HCT116 (cell line): ENCODE data around the gene GRB2. TPM values are rescaled to one million over a fixed set of nuclear protein-coding genes. Genes with fewer than 3 reads are reported as not detected.

Experiments
- ATAC-seq: fragments of 200-7000 bp; cut with Tn5 transposase; 2 replicates; pipeline ENCODE4 v1.9.1; 2020; ENCODE audit warnings: mild to moderate bottlenecking, moderate library complexity
- BruUV-seq: library from RNA; stranded (reverse); fragments of 400-500 nt; replicated peaks from 2 replicates; lab custom pipeline; 2021; lab: Mats Ljungman, UMichigan
- CTCF ChIA-PET: fragments of 300-600 bp; sonication (Branson Sonifier 250); formaldehyde crosslinking; loops from one replicate; lab custom pipeline; 2021; ENCODE audit warnings: antibody characterized with exemption; lab: Charles Lee
- POLR2A ChIA-PET: fragments of 300-600, 350-600 bp; sonication (Branson Sonifier 250); formaldehyde crosslinking; loops from one replicate; lab custom pipeline; 2021; ENCODE audit warnings: antibody characterized with exemption; lab: Charles Lee
- RAD21 ChIA-PET, 2 experiments: fragments of 300-600 bp; sonication (Branson Sonifier 250); formaldehyde crosslinking; loops; one replicate each; lab custom pipeline; 2023; ENCODE audit warnings: low total read pairs in 2 of 2; ENCODE audit not compliant: uncharacterized antibody in 2 of 2, unreplicated experiment in 2 of 2, low non-redundant PET in 1 of 2; lab: Charles Lee
- DNase-seq: peaks from one replicate; pipeline ENCODE4 v3.0.0-alpha.2; 2010; ENCODE audit warnings: low read depth, low spot score
- H2AFZ ChIP-seq: fragments of 200-600 bp; shearing (Covaris generic), sonication (generic); 2 replicates; pipeline ENCODE4 v1.6.1; 2017; ENCODE audit warnings: low read depth, mixed run types, mixed read lengths, antibody characterized with exemption, low read length; ENCODE audit not compliant: poor library complexity, severe bottlenecking
- H3K27ac ChIP-seq: 2 replicates; pipeline ENCODE4 v1.5.1; 2012; ENCODE audit warnings: low read depth, low read length
- H3K27me3 ChIP-seq: fragments of 200-600 bp; sonication (generic); 2 replicates; pipeline ENCODE4 v1.6.1; 2016; ENCODE audit warnings: mixed run types, low read length, mixed read lengths; ENCODE audit not compliant: insufficient read depth
- H3K36me3 ChIP-seq, 2 experiments: fragments of 200-500 bp in 1 of 2; fragments of 200-600 bp in 1 of 2; sonication (Bioruptor generic) in 1 of 2; sonication (generic) in 1 of 2; 2 replicates each; pipeline versions ENCODE4 v1.5.1 to v1.6.1; 2014 to 2016; ENCODE audit warnings: low read length in 2 of 2, inconsistent platforms in 1 of 2, mixed read lengths in 1 of 2, mixed run types in 1 of 2; ENCODE audit not compliant: insufficient read depth in 2 of 2, control insufficient read depth in 1 of 2
- H3K4me1 ChIP-seq, 2 experiments: fragments of 200-600 bp in 1 of 2; sonication (generic) in 1 of 2; 2 replicates each; pipeline versions ENCODE4 v1.5.1 to v1.6.1; 2012 to 2017; ENCODE audit warnings: low read length in 2 of 2, inconsistent platforms in 1 of 2, mild to moderate bottlenecking in 1 of 2, mixed read lengths in 1 of 2, mixed run types in 1 of 2, moderate library complexity in 1 of 2; ENCODE audit not compliant: insufficient read depth in 2 of 2, control insufficient read depth in 1 of 2
- H3K4me2 ChIP-seq: fragments of 200-600 bp; sonication (generic); 2 replicates; pipeline ENCODE4 v1.6.1; 2017; ENCODE audit warnings: mixed run types, low read length, mixed read lengths
- H3K4me3 ChIP-seq, 2 experiments: fragments of 200-600 bp in 1 of 2; sonication (generic) in 1 of 2; replicated peaks in 1 of 2; 2 replicates each; pipeline ENCODE4 v1.5.1; 2011 to 2016; ENCODE audit warnings: low read length in 2 of 2, control low read depth in 1 of 2, low read depth in 1 of 2, mild to moderate bottlenecking in 1 of 2, mixed read lengths in 1 of 2, mixed run types in 1 of 2
- H3K79me2 ChIP-seq: fragments of 200-600 bp; sonication (generic); 2 replicates; pipeline ENCODE4 v1.6.1; 2017; ENCODE audit warnings: mild to moderate bottlenecking, mixed run types, low read length, moderate library complexity, mixed read lengths; ENCODE audit not compliant: insufficient read depth
- H3K9ac ChIP-seq: fragments of 200-600 bp; sonication (generic); 2 replicates; pipeline ENCODE4 v1.6.1; 2016; ENCODE audit warnings: low read length, mixed read lengths
- H3K9me2 ChIP-seq: fragments of 200-600 bp; sonication (generic), shearing (Covaris generic); 2 replicates; pipeline ENCODE4 v1.6.1; 2017; ENCODE audit warnings: mixed run types, mild to moderate bottlenecking, moderate library complexity; ENCODE audit not compliant: insufficient read depth
- H3K9me3 ChIP-seq, 2 experiments: fragments of 200-500 bp in 1 of 2; fragments of 200-600 bp in 1 of 2; sonication (Bioruptor generic) in 1 of 2; sonication (generic) in 1 of 2; 2 replicates each; pipeline ENCODE4 v1.6.1; 2014 to 2017; ENCODE audit warnings: low read length in 2 of 2, mixed read lengths in 2 of 2, inconsistent platforms in 1 of 2, low read depth in 1 of 2, mild to moderate bottlenecking in 1 of 2, mixed run types in 1 of 2, moderate library complexity in 1 of 2; ENCODE audit not compliant: control insufficient read depth in 1 of 2, insufficient read depth in 1 of 2
- H4K20me1 ChIP-seq: fragments of 200-600 bp; sonication (generic), shearing (Covaris generic); 2 replicates; pipeline ENCODE4 v1.6.1; 2017; ENCODE audit warnings: mixed run types, mild to moderate bottlenecking, moderate library complexity; ENCODE audit not compliant: insufficient read depth
- CBX3 ChIP-seq: IDR thresholded peaks from 2 replicates; pipeline ENCODE4 v1.6.1; 2012; ENCODE audit warnings: low read depth
- CTCF ChIP-seq, 3 experiments: fragments of 200-600 bp in 1 of 3; sonication (generic) in 1 of 3; IDR thresholded peaks in 2 of 3; conservative IDR thresholded peaks in 1 of 3; 2 replicates each; pipeline ENCODE4 v1.5.1; 2012 to 2017; ENCODE audit warnings: low read depth in 2 of 3, low read length in 2 of 3, antibody characterized with exemption in 1 of 3, borderline replicate concordance in 1 of 3, control low read depth in 1 of 3, mild to moderate bottlenecking in 1 of 3, mixed read lengths in 1 of 3, mixed run types in 1 of 3, moderate library complexity in 1 of 3; ENCODE audit not compliant: insufficient read depth in 1 of 3
- EGR1 ChIP-seq: IDR thresholded peaks from 2 replicates; pipeline ENCODE4 v1.6.1; 2012; ENCODE audit warnings: low read depth
- ELF1 ChIP-seq: IDR thresholded peaks from 2 replicates; pipeline ENCODE4 v1.6.1; 2012; ENCODE audit warnings: low read depth, borderline replicate concordance
- SP1 ChIP-seq: IDR thresholded peaks from 2 replicates; pipeline ENCODE4 v1.6.1; 2012; ENCODE audit warnings: low read depth
- SRF ChIP-seq: IDR thresholded peaks from 2 replicates; pipeline ENCODE4 v1.6.1; 2012; ENCODE audit warnings: low read depth
- TCF7L2 ChIP-seq: IDR thresholded peaks from 2 replicates; pipeline ENCODE4 v1.7.0; 2011; ENCODE audit warnings: borderline replicate concordance, inconsistent platforms; ENCODE audit not compliant: insufficient read depth, insufficient read length; ENCODE audit errors: extremely low read depth
- ZNF274 ChIP-seq: fragments of 200-500 bp; sonication (Bioruptor generic); IDR thresholded peaks from 2 replicates; pipeline ENCODE4 v1.6.1; 2014; ENCODE audit warnings: mild to moderate bottlenecking, low read depth, low read length, inconsistent platforms
- intact Hi-C: fragments of 100-400 bp; cut with micrococcal nuclease; formaldehyde crosslinking; loops from 2 replicates; pipeline ENCODE4 v1.10.0; 2022
- total RNA-seq: library from RNA; stranded (reverse); gene quantifications from one replicate; pipeline ENCODE4 v1.2.1, GENCODE V29; 2021; ENCODE audit not compliant: unreplicated experiment
- TF ChIP-seq, protein P1 (sequence below): IDR thresholded peaks from 2 replicates; pipeline ENCODE4 v1.6.1; 2012; ENCODE audit warnings: low read depth
- TF ChIP-seq, protein P2 (sequence below): IDR thresholded peaks from 2 replicates; pipeline ENCODE4 v1.6.1; 2011; ENCODE audit warnings: mild to moderate bottlenecking, low read length, moderate library complexity; ENCODE audit not compliant: insufficient replicate concordance; ENCODE audit errors: extremely low read depth
- TF ChIP-seq, protein P3 (sequence below): IDR thresholded peaks from 2 replicates; pipeline ENCODE4 v1.6.1; 2012

Gene GRB2
- total RNA-seq, 1 experiment from 2014 or later = 146 TPM

GRCh38 chr17:75301049-75301448 lies 104.4 kb downstream of the GRB2 start:
- Histone ChIP-seq H3K79me2 (no peaks in the 10 kb centered on the region), H3K4me3 (no peak overlapping the region), H4K20me1 (no peaks in the 10 kb centered on the region), H3K9me3 (no peaks in the 10 kb centered on the region), H2AFZ (no peak overlapping the region), H3K4me2 (no peak overlapping the region), H3K4me1 (no peaks in the 10 kb centered on the region), H3K9ac (no peak overlapping the region), H3K27me3 (no peaks in the 10 kb centered on the region), H3K36me3 (no peaks in the 10 kb centered on the region), H3K9me2 (no peaks in the 10 kb centered on the region), H3K27ac (no peak overlapping the region)
- POLR2A ChIA-PET = interaction anchor here (1.9 kb wide), 1 partner anchor 12 kb away, joined by 11 read pairs; the partner anchor contains the start of gene SLC25A19
- intact Hi-C loops = no loop called here
- RAD21 ChIA-PET = no interaction called here
- DNase-seq = no peak
- no peak for ATAC-seq
- no peak for TF ChIP-seq SP1
- no peak for TF ChIP-seq ELF1
- no peak for TF ChIP-seq SRF
- no peak for TF ChIP-seq ZNF274
- TF ChIP-seq EGR1 = no peak
- TF ChIP-seq, protein P1, sequence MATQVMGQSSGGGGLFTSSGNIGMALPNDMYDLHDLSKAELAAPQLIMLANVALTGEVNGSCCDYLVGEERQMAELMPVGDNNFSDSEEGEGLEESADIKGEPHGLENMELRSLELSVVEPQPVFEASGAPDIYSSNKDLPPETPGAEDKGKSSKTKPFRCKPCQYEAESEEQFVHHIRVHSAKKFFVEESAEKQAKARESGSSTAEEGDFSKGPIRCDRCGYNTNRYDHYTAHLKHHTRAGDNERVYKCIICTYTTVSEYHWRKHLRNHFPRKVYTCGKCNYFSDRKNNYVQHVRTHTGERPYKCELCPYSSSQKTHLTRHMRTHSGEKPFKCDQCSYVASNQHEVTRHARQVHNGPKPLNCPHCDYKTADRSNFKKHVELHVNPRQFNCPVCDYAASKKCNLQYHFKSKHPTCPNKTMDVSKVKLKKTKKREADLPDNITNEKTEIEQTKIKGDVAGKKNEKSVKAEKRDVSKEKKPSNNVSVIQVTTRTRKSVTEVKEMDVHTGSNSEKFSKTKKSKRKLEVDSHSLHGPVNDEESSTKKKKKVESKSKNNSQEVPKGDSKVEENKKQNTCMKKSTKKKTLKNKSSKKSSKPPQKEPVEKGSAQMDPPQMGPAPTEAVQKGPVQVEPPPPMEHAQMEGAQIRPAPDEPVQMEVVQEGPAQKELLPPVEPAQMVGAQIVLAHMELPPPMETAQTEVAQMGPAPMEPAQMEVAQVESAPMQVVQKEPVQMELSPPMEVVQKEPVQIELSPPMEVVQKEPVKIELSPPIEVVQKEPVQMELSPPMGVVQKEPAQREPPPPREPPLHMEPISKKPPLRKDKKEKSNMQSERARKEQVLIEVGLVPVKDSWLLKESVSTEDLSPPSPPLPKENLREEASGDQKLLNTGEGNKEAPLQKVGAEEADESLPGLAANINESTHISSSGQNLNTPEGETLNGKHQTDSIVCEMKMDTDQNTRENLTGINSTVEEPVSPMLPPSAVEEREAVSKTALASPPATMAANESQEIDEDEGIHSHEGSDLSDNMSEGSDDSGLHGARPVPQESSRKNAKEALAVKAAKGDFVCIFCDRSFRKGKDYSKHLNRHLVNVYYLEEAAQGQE = no peak
- TF ChIP-seq TCF7L2 = no peak
- TF ChIP-seq, protein P2, sequence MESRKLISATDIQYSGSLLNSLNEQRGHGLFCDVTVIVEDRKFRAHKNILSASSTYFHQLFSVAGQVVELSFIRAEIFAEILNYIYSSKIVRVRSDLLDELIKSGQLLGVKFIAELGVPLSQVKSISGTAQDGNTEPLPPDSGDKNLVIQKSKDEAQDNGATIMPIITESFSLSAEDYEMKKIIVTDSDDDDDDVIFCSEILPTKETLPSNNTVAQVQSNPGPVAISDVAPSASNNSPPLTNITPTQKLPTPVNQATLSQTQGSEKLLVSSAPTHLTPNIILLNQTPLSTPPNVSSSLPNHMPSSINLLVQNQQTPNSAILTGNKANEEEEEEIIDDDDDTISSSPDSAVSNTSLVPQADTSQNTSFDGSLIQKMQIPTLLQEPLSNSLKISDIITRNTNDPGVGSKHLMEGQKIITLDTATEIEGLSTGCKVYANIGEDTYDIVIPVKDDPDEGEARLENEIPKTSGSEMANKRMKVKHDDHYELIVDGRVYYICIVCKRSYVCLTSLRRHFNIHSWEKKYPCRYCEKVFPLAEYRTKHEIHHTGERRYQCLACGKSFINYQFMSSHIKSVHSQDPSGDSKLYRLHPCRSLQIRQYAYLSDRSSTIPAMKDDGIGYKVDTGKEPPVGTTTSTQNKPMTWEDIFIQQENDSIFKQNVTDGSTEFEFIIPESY = no peak
- TF ChIP-seq, protein P3, sequence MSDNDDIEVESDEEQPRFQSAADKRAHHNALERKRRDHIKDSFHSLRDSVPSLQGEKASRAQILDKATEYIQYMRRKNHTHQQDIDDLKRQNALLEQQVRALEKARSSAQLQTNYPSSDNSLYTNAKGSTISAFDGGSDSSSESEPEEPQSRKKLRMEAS = no peak
- no peak for TF ChIP-seq CBX3
- no peak for TF ChIP-seq CTCF (IDR thresholded peaks at IDR 0.05 in 2 of 3, conservative IDR thresholded peaks at IDR 0.05 in 1 of 3; ENCODE audit: borderline replicate concordance in 1 of 3, insufficient read depth in 1 of 3, low read depth in 2 of 3, low read length in 2 of 3)
- no TSS peak for BruUV-seq
- CTCF ChIA-PET = no interaction called here
